HepG2 (cell line): ENCODE data around the gene SEC14L6. TPM values are rescaled to one million over a fixed set of nuclear protein-coding genes. Genes with fewer than 3 reads are reported as not detected.

ENCODE experiments used
- AHR ChIP-seq: IDR thresholded peaks from 2 replicates; pipeline ENCODE4 v1.6.1; 2018; ENCODE audit warnings: missing genetic modification reagents, missing compliant biosample characterization
- CAMTA2 ChIP-seq: sonication (generic); formaldehyde crosslinking; IDR thresholded peaks from 2 replicates; pipeline ENCODE4 v1.4.0; 2020; ENCODE audit warnings: mild to moderate bottlenecking, missing genetic modification reagents, borderline replicate concordance
- CTCF ChIP-seq: sonication (generic); formaldehyde crosslinking; IDR thresholded peaks from 2 replicates; pipeline ENCODE4 v1.5.0; 2020; ENCODE audit warnings: mild to moderate bottlenecking, missing genetic modification reagents, moderate library complexity
- GATAD2A ChIP-seq: IDR thresholded peaks from 2 replicates; pipeline ENCODE4 v1.6.1; 2016
- HDAC1 ChIP-seq: sonication (generic); formaldehyde crosslinking; IDR thresholded peaks from 2 replicates; pipeline ENCODE4 v1.5.1; 2020; ENCODE audit warnings: mild to moderate bottlenecking, missing genetic modification reagents
- HMGXB4 ChIP-seq, 2 experiments: sonication (generic) in 1 of 2; formaldehyde crosslinking in 1 of 2; IDR thresholded peaks; 2 replicates each; pipeline versions ENCODE4 v1.4.0 to v1.6.1; 2018 to 2020; ENCODE audit warnings: missing genetic modification reagents in 2 of 2, borderline replicate concordance in 1 of 2, low read depth in 1 of 2, mild to moderate bottlenecking in 1 of 2, missing biosample characterization in 1 of 2
- JUND ChIP-seq: sonication (generic); formaldehyde crosslinking; IDR thresholded peaks from 2 replicates; pipeline ENCODE4 v1.8.0; 2022; ENCODE audit warnings: mild to moderate bottlenecking, missing genetic modification reagents
- NFKB2 ChIP-seq: sonication (generic); formaldehyde crosslinking; IDR thresholded peaks from 2 replicates; pipeline ENCODE4 v1.4.0; 2020; ENCODE audit warnings: missing genetic modification reagents, borderline replicate concordance
- PCBP1 ChIP-seq: fragments of 200-400 bp; formaldehyde crosslinking; IDR thresholded peaks from 2 replicates; pipeline ENCODE4 v1.6.1; 2017; ENCODE audit warnings: mild to moderate bottlenecking, low read depth, low read length, borderline replicate concordance
- PRDM10 ChIP-seq: sonication (generic); formaldehyde crosslinking; IDR thresholded peaks from 2 replicates; pipeline ENCODE4 v1.4.0; 2020; ENCODE audit warnings: low read depth, missing genetic modification reagents
- RXRB ChIP-seq: IDR thresholded peaks from 2 replicates; pipeline ENCODE4 v1.6.1; 2016; ENCODE audit warnings: borderline replicate concordance, missing genetic modification reagents, missing compliant biosample characterization
- SALL2 ChIP-seq: sonication (generic); formaldehyde crosslinking; IDR thresholded peaks from 2 replicates; pipeline ENCODE4 v1.8.1; 2023; ENCODE audit warnings: mild to moderate bottlenecking, missing genetic modification reagents, inconsistent platforms
- SIN3A ChIP-seq: IDR thresholded peaks from 2 replicates; pipeline ENCODE4 v1.6.1; 2011; ENCODE audit warnings: low read depth, mild to moderate bottlenecking, control low read depth, low read length, borderline replicate concordance
- ZNF263 ChIP-seq: sonication (generic); formaldehyde crosslinking; IDR thresholded peaks from 2 replicates; pipeline ENCODE4 v1.4.0; 2020; ENCODE audit warnings: missing genetic modification reagents
- ZNF7 ChIP-seq: IDR thresholded peaks from 2 replicates; pipeline ENCODE4 v1.6.1; 2016; ENCODE audit warnings: missing biosample characterization, missing genetic modification reagents
- ZNF772 ChIP-seq: sonication (generic); formaldehyde crosslinking; IDR thresholded peaks from 2 replicates; pipeline ENCODE4 v1.5.0; 2020; ENCODE audit warnings: mild to moderate bottlenecking, missing genetic modification reagents
- polyA plus RNA-seq, 8 experiments: library from polyadenylated mRNA; depleted of rRNA in 3 of 8; stranded (reverse) in 7 of 8; unstranded in 1 of 8; fragments of >200 nt; fragmentation: Illumina TruSeq in 4 of 8; extraction: Trizol in 4 of 8; gene quantifications; 2 replicates each; pipeline versions ENCODE4 v1.2.1 to v1.2.3, GENCODE V29; 2011 to 2016; ENCODE audit warnings: low read depth in 4 of 8, missing spikeins in 1 of 8, mixed read lengths in 1 of 8; ENCODE audit not compliant: insufficient read depth in 1 of 8
- total RNA-seq, 5 experiments: library from RNA; depleted of rRNA; stranded (reverse); fragments of >200 nt; fragmentation: Illumina TruSeq; extraction: Trizol; gene quantifications; 2 replicates each; pipeline ENCODE4 v1.2.3, GENCODE V29; 2016; ENCODE audit warnings: low read depth in 1 of 5

Gene SEC14L6
- total and polyA plus RNA-seq, 2 of the 13 experiments (the other 11 are each of a cell fraction or from before 2014, with no cell fraction given) = 0.09 to 9.3 TPM

DNA sequence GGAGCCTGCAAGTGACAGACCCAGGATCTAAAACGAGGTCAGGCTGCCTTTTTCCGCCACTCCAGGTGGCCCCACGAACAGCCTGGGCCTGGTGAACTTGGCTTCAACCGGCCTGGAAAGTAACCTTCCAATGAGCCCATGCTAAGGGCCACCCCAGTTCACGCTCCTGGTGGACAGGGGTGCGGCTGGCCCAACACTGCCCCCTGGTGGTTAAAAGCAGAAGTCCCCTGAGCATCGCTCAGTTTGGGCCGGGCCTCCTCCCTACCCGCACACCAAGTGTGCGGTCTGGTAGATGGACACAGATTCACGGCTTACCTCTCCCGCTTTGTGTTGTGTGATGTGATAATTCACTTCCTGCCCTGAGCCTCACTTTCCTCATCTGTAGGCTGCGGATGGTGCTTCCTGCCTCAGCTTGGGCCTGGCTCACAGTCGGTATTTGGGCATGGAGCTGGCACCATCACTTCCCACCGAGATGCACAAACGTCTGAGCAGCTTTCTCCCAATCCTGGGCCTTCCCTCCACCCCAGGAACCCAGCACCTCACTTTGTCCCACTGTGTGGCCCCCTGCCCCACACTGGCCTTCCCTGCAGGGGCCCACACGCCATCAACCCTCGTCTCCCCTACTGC lies 61.1 kb downstream of the SEC14L6 start (continued):
- TF ChIP-seq PCBP1 (0 out of 2 replicates have a peak, but pooled peaks have one; percentile 37), NFKB2 (0 out of 2 replicates have a peak, but pooled peaks have one; percentile 3), ZNF772 (CRISPR knock-in tag) (0 out of 2 replicates have a peak, but pooled peaks have one; percentile 23), CTCF (peak; percentile 97), HMGXB4 (CRISPR knock-in tag; IDR thresholded peaks at IDR 0.05; ENCODE audit: borderline replicate concordance in 1 of 2, low read depth in 1 of 2) (peak in 1 of 2 experiments; percentile 53; a peak in 1 of 4 replicates), SIN3A (no peak), ZNF7 (CRISPR knock-in tag) (no peak), AHR (CRISPR knock-in tag) (no peak), CAMTA2 (CRISPR knock-in tag) (0 out of 2 replicates have a peak, but pooled peaks have one; percentile 33), PRDM10 (CRISPR knock-in tag) (0 out of 2 replicates have a peak, but pooled peaks have one; percentile 50), SALL2 (CRISPR knock-in tag) (peak; percentile 70; the same call in 1 of the 2 replicates), ZNF263 (peak; percentile 79), RXRB (CRISPR knock-in tag) (peak; percentile 26; the same call in 1 of the 2 replicates), GATAD2A (CRISPR knock-in tag) (peak; percentile 36; the same call in 1 of the 2 replicates), JUND (CRISPR knock-in tag) (no peak), HDAC1 (no peak)
